Measurements from ENCODE around the gene MREG.

The MREG gene

GRCh38 chr2:215966274-215966673 is 47.1 kb downstream of the MREG start:
- H3K79me2 ChIP-seq (ENCODE audit: insufficient read depth, low read length) = peaks cover 77% of the 10 kb centered on the region
- H3K4me1 ChIP-seq (ENCODE audit: insufficient read depth, low read length, poor library complexity, severe bottlenecking) = peaks cover 40% of the 10 kb centered on the region
- H3K9me2 ChIP-seq (replicated peaks; ENCODE audit: low read depth, low read length) = no peaks in the 10 kb centered on the region
- peaks cover 22% of the 10 kb centered on the region for H4K20me1 ChIP-seq (ENCODE audit: insufficient read depth, low read length, poor library complexity, severe bottlenecking)
- no peaks in the 10 kb centered on the region for H3K27me3 ChIP-seq (ENCODE audit: insufficient read depth, low read length, poor library complexity, severe bottlenecking)
- no peaks in the 10 kb centered on the region; the same call in 1 of the 2 replicates for H3K36me3 ChIP-seq (ENCODE audit: insufficient read depth, low read length)
- no peak for TF ChIP-seq EZH2phosphoT487 (IDR thresholded peaks at IDR 0.05; ENCODE audit: borderline replicate concordance)
- no peak for TF ChIP-seq CTCF (conservative IDR thresholded peaks at IDR 0.05; ENCODE audit: low read length)
- peak overlapping the region; percentile 1 for H3K9ac ChIP-seq (ENCODE audit: low read depth, low read length, poor library complexity, severe bottlenecking)
- no peaks in the 10 kb centered on the region for H3F3A ChIP-seq (ENCODE audit: low read depth)
- no peak overlapping the region for H2AFZ ChIP-seq (ENCODE audit: low read length)
- no peaks in the 10 kb centered on the region for H3K9me3 ChIP-seq (ENCODE audit: insufficient read depth, low read depth, low read length)
- H3K4me2 ChIP-seq (ENCODE audit: low read depth, low read length, poor library complexity, severe bottlenecking) = peak overlapping the region; percentile 7
- no peak overlapping the region for H3K4me3 ChIP-seq (ENCODE audit: low read length, poor library complexity, severe bottlenecking)

DNA sequence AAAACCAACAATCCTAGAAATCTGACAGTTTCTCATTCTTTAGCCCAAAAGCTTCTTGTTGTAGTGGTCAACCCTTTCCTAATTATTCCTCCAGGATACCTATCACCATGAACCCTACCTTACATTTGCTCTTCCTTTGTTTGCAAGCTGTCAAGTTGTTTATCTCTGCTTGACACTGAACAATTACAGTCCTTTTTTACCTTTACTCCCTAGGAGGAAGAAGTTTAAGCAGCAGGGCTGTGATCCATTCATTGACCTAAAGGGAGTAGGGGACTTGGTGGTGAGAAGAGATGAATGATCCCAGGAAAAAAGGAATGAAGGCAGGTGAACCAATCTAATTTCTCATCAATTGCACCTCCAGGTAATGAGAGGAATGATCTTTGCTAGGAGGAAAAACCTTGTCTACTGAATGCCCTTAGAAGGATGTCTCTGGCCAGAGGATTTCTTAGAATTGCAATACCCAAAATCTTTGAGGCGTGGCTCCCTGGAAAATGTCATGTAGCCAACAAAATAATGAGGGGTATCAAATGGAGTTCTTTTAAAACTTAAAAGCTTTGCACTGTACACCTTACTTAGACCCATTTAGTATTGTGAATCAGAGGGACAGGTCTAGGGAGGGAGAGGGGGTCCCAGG is 47.7 kb downstream of the MREG start:
- Histone ChIP-seq H3K9me2 (replicated peaks; ENCODE audit: low read depth, low read length) (no peaks in the 10 kb centered on the region), H3K9me3 (ENCODE audit: insufficient read depth, low read depth, low read length) (no peaks in the 10 kb centered on the region), H4K20me1 (ENCODE audit: insufficient read depth, low read length, poor library complexity, severe bottlenecking) (peaks cover 22% of the 10 kb centered on the region), H3K79me2 (ENCODE audit: insufficient read depth, low read length) (peaks cover 71% of the 10 kb centered on the region), H3K27me3 (ENCODE audit: insufficient read depth, low read length, poor library complexity, severe bottlenecking) (no peaks in the 10 kb centered on the region), H3K9ac (ENCODE audit: low read depth, low read length, poor library complexity, severe bottlenecking) (no peak overlapping the region), H3K4me1 (ENCODE audit: insufficient read depth, low read length, poor library complexity, severe bottlenecking) (peaks cover 40% of the 10 kb centered on the region), H3K36me3 (ENCODE audit: insufficient read depth, low read length) (0 out of 2 replicates have a peak, but pooled peaks cover 3% of the 10 kb centered on the region), H3K4me3 (ENCODE audit: low read length, poor library complexity, severe bottlenecking) (no peak overlapping the region), H3F3A (ENCODE audit: low read depth) (no peaks in the 10 kb centered on the region), H2AFZ (ENCODE audit: low read length) (no peak overlapping the region), H3K4me2 (ENCODE audit: low read depth, low read length, poor library complexity, severe bottlenecking) (peak overlapping the region; percentile 7)
- TF ChIP-seq EZH2phosphoT487 (IDR thresholded peaks at IDR 0.05; ENCODE audit: borderline replicate concordance) (no peak), CTCF (conservative IDR thresholded peaks at IDR 0.05; ENCODE audit: low read length) (no peak)

DNA sequence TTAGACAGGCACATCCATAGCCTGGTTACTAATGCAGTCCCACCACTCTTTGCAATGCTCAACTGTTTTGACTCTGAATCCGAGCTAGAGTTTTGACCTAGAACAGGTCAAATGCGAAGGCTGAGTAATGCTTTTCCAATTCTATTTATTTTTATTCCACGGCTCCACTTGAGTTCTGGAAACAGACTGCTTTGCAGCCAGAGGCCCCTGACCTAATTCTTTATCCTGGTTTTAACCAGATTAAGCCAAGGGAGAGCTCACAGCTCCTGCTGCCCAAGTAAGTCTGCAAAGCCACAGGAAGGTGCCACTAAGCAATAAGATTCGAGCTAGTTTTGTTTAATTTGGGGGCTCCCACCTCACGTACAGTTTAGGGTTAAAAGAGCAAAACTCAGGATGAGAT is 51.4 kb downstream of the MREG start:
- Histone ChIP-seq H3K9me3 (ENCODE audit: insufficient read depth, low read depth, low read length) (no peaks in the 10 kb centered on the region), H3K4me1 (ENCODE audit: insufficient read depth, low read length, poor library complexity, severe bottlenecking) (peaks cover 20% of the 10 kb centered on the region)
- TF ChIP-seq CTCF (conservative IDR thresholded peaks at IDR 0.05; ENCODE audit: low read length) (no peak), EZH2phosphoT487 (IDR thresholded peaks at IDR 0.05; ENCODE audit: borderline replicate concordance) (no peak)

More for the DNA sequence above, 51.4 kb downstream of the MREG start:
- H3K9ac ChIP-seq (ENCODE audit: low read depth, low read length, poor library complexity, severe bottlenecking) = no peak overlapping the region
- no peak overlapping the region for H3K4me2 ChIP-seq (ENCODE audit: low read depth, low read length, poor library complexity, severe bottlenecking)
- H3K9me2 ChIP-seq (replicated peaks; ENCODE audit: low read depth, low read length) = no peaks in the 10 kb centered on the region
- no peaks in the 10 kb centered on the region for H3K27me3 ChIP-seq (ENCODE audit: insufficient read depth, low read length, poor library complexity, severe bottlenecking)
- peaks cover 39% of the 10 kb centered on the region for H3K79me2 ChIP-seq (ENCODE audit: insufficient read depth, low read length)
- H3K36me3 ChIP-seq (ENCODE audit: insufficient read depth, low read length) = peaks cover 15% of the 10 kb centered on the region; the same call in 1 of the 2 replicates
- no peak overlapping the region for H3K4me3 ChIP-seq (ENCODE audit: low read length, poor library complexity, severe bottlenecking)
- H2AFZ ChIP-seq (ENCODE audit: low read length) = no peak overlapping the region
- no peaks in the 10 kb centered on the region for H3F3A ChIP-seq (ENCODE audit: low read depth)
- H4K20me1 ChIP-seq (ENCODE audit: insufficient read depth, low read length, poor library complexity, severe bottlenecking) = peaks cover 3% of the 10 kb centered on the region
